BLaER1 treated with 17β-estradiol and CSF1 and Interleukin-3, amounts not matched to agents 10 nM and 100 nM (cell line): ENCODE results near the gene BCR.

Experiments
- H3K27ac ChIP-seq, 11 experiments: shearing (Covaris generic); formaldehyde crosslinking; 2 replicates each; pipeline ENCODE4 v1.8.1; 2022
- H3K27me3 ChIP-seq, 11 experiments: shearing (Covaris generic); formaldehyde crosslinking; 2 replicates each; pipeline ENCODE4 v1.8.1; 2022
- H3K36me3 ChIP-seq, 11 experiments: shearing (Covaris generic); formaldehyde crosslinking; 2 replicates each; pipeline ENCODE4 v1.8.1; 2022
- H3K4me1 ChIP-seq, 10 experiments: shearing (Covaris generic); formaldehyde crosslinking; 2 replicates each; pipeline ENCODE4 v1.8.1; 2022
- H3K4me2 ChIP-seq, 11 experiments: shearing (Covaris generic); formaldehyde crosslinking; 2 replicates each; pipeline ENCODE4 v1.8.1; 2022
- H3K4me3 ChIP-seq, 10 experiments: shearing (Covaris generic); formaldehyde crosslinking; 2 replicates each; pipeline ENCODE4 v1.8.1; 2022
- H3K9ac ChIP-seq, 11 experiments: shearing (Covaris generic); formaldehyde crosslinking; 2 replicates each; pipeline ENCODE4 v1.8.1; 2022
- H3K9me3 ChIP-seq, 11 experiments: shearing (Covaris generic); formaldehyde crosslinking; replicated peaks in 1 of 11; 2 replicates each; pipeline ENCODE4 v1.8.1; 2022
- H4K20me1 ChIP-seq, 11 experiments: shearing (Covaris generic); formaldehyde crosslinking; 2 replicates each; pipeline ENCODE4 v1.8.1; 2022
- Cebpa-rat ChIP-seq, 11 experiments: shearing (Covaris generic); IDR thresholded peaks; 2 replicates each; pipeline ENCODE4 v1.8.1; 2022

Gene BCR

DNA sequence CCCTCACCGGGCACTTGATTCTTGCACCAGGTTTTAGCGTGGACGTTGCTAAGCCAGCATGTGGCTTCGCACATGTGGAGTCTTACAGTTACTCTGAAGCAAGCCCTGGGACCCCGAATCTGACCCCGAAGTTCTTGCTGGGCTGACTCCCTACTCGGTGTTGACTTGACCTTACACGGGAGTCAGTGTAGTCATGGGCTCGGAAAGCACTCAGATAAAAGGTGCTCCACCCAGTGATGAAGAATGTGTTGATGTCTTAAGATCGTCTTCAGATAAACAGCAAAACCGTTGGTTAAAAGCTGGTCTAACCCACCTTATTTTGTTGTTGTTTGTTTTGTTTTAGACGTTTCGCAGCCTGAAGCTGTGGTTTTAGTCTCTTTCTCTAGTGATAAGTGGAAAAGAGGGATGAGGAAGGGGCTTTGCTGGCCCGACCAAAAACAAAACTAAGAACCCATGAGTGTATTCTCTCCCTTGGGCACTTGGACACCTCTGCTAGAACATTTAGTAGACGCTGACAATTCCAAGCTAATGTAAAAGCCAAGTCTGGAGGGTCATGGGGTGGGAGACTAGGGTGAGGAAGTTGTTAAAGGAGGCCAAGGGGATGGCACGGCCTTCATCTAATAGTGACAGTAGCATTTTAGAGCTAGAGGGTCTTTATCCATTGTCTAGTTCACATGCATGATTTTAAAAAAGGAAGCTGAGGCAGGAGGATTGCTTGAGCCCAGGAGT is 69.9 kb downstream of the BCR start:
- H3K36me3 ChIP-seq: peaks cover 15 to 61% (median 28%) of the 10 kb centered on the region in 11 experiments
- H3K27ac ChIP-seq: no peak overlapping the region
- no peaks in the 10 kb centered on the region for H3K9me3 ChIP-seq
- peak overlapping the region in 5 of 11 experiments; percentile 23 to 72 (median 57); a peak in 6 of 22 replicates for H3K4me2 ChIP-seq
- H3K4me1 ChIP-seq: peaks cover 11 to 89% (median 74%) of the 10 kb centered on the region in 10 experiments; a peak in 18 of 20 replicates
- peaks cover 48 to 100% (median 96%) of the 10 kb centered on the region in 11 experiments; a peak in 21 of 22 replicates for H4K20me1 ChIP-seq
- no peak overlapping the region for H3K4me3 ChIP-seq
- H3K9ac ChIP-seq: 0 out of 22 replicates have a peak overlapping the region, but pooled peaks of 1 of the 11 experiments have one; percentile 2
- no peak for TF ChIP-seq Cebpa-rat (IDR thresholded peaks at IDR 0.05)
- no peaks in the 10 kb centered on the region for H3K27me3 ChIP-seq

- H3K36me3 ChIP-seq: peaks cover 15 to 61% (median 34%) of the 10 kb centered on the region in 11 experiments
- H3K27ac ChIP-seq: no peak overlapping the region
- no peaks in the 10 kb centered on the region for H3K9me3 ChIP-seq
- no peak overlapping the region for H3K9ac ChIP-seq
- H3K4me1 ChIP-seq: peaks cover 14 to 87% (median 75%) of the 10 kb centered on the region in 10 experiments; a peak in 19 of 20 replicates
- no peak for TF ChIP-seq Cebpa-rat (IDR thresholded peaks at IDR 0.05)
- peak overlapping the region in 8 of 11 experiments; percentile 16 to 48 (median 41); a peak in 9 of 22 replicates for H3K4me2 ChIP-seq
- H3K4me3 ChIP-seq: no peak overlapping the region
- no peaks in the 10 kb centered on the region for H3K27me3 ChIP-seq
- H4K20me1 ChIP-seq: peaks cover 48 to 100% (median 97%) of the 10 kb centered on the region in 11 experiments; a peak in 21 of 22 replicates
These were observed 70.6 kb downstream of the BCR start for GRCh38 chr22:23250785-23251363.

DNA sequence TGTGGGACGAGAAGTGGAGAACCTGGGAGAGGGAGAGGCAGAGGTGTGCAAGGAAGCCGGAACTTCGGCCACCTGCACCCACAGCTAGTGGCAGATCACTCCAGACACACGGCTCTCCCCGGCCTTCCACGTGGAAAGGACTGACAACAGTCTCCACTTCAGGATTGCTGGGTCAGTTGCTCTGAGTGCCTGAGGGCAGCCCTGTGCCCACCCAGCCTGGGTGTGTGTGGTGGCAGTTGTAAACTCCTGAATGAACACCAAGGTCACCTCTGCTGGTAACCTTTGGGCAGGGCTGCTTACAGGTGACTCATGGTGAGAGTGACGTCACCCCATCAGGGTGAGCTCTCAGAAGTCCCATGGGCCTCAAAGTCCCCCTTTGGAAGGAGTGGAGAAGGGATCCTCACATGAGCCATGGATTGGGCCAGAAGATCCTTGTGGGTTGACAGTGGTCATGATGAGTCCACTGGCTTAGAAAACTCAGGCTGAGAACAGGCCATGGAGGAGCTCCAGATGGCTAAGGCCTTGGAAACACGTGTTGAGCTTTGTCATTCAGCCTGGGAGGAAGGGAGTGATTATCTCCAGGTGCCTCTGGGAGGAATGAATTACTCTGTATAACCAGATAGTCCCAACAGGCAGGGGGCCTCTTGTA is 71.3 kb downstream of the BCR start:
- Histone ChIP-seq H3K27ac (no peak overlapping the region), H3K9ac (no peak overlapping the region), H3K9me3 (no peaks in the 10 kb centered on the region), H3K4me1 (peaks cover 21 to 88% (median 74%) of the 10 kb centered on the region in 10 experiments), H4K20me1 (peaks cover 48 to 100% (median 98%) of the 10 kb centered on the region in 11 experiments; a peak in 21 of 22 replicates), H3K4me2 (peak overlapping the region in 8 of 11 experiments; percentile 18 to 48 (median 41); a peak in 14 of 22 replicates), H3K36me3 (peaks cover 15 to 61% (median 40%) of the 10 kb centered on the region in 11 experiments), H3K4me3 (no peak overlapping the region), H3K27me3 (no peaks in the 10 kb centered on the region)
- TF ChIP-seq Cebpa-rat (IDR thresholded peaks at IDR 0.05): no peak

DNA sequence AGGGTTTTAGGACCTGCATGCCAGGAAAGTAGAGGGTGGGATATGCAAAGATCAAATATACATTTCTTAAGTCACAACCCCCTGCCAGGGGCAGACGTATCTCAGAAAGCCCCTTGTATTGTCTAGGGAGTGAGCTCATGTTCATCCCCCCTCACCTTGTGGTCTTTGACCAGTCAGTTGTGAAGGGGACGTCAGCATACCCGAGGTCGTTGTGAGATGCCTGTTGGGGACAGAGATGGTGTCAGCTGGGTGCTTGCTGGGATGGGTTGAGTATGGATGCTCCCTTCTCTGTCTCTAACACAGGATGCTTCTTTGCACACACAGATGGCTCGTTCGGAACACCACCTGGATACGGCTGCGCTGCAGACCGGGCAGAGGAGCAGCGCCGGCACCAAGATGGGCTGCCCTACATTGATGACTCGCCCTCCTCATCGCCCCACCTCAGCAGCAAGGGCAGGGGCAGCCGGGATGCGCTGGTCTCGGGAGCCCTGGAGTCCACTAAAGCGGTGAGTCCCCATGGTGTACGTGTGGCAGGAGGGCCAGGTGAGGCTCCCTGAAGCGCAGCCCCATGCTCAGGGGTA is 73.3 kb downstream of the BCR start:
- Histone ChIP-seq H3K27me3 (no peaks in the 10 kb centered on the region), H3K36me3 (peaks cover 19 to 75% (median 56%) of the 10 kb centered on the region in 11 experiments)

DNA sequence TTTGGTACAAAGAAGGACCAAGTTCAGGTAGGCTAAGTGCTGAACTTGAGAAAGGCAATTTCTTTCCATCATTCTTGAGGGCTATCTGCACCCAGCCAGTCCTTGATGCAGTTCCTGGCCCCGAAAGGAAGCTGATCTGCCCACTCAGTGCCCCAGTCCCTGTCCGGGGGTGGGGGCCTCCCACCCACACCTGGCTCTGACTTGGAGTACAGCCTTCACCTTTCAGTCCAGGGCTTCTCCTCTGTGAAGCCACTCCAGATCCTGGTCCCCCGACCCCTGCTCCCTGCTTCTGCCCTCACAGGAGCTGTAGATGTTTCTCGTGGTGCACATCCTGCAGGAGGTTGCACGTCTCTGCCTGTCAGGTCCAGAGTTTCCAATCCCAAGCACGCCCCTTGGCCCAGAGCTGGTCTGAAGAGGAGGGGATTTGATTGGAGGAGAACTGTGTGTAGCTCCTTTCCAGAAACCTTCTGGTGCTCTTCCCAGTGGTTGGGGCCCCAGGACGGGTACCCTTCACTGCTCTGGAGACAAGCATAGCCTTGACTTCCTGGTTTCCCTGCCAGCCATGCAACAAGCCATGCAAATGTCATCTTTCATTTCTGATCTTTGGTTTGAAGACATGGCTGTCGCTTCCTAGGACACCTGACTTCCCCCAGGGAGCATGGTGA is 75.3 kb downstream of the BCR start:
- TF ChIP-seq Cebpa-rat (IDR thresholded peaks at IDR 0.05): no peak
- Histone ChIP-seq H3K9me3 (no peaks in the 10 kb centered on the region), H4K20me1 (peaks cover 14 to 100% (median 83%) of the 10 kb centered on the region in 11 experiments; a peak in 21 of 22 replicates), H3K4me1 (peaks cover 24 to 86% (median 68%) of the 10 kb centered on the region in 10 experiments), H3K9ac (0 out of 22 replicates have a peak overlapping the region, but pooled peaks of 1 of the 11 experiments have one; percentile 20), H3K4me3 (no peak overlapping the region), H3K4me2 (peak overlapping the region in 1 of 11 experiments; percentile 66; a peak in 1 of 22 replicates), H3K27me3 (no peaks in the 10 kb centered on the region), H3K27ac (no peak overlapping the region), H3K36me3 (peaks cover 19 to 96% (median 76%) of the 10 kb centered on the region in 11 experiments)

More for the DNA sequence above, 73.3 kb downstream of the BCR start:
- Histone ChIP-seq H3K4me3 (no peak overlapping the region), H3K4me1 (peaks cover 22 to 86% (median 65%) of the 10 kb centered on the region in 10 experiments), H3K27ac (no peak overlapping the region), H3K9me3 (no peaks in the 10 kb centered on the region), H4K20me1 (peaks cover 33 to 100% (median 98%) of the 10 kb centered on the region in 11 experiments; a peak in 21 of 22 replicates), H3K4me2 (peak overlapping the region in 5 of 11 experiments; percentile 22 to 53 (median 41); a peak in 6 of 22 replicates), H3K9ac (no peak overlapping the region)
- no peak for TF ChIP-seq Cebpa-rat (IDR thresholded peaks at IDR 0.05)

DNA sequence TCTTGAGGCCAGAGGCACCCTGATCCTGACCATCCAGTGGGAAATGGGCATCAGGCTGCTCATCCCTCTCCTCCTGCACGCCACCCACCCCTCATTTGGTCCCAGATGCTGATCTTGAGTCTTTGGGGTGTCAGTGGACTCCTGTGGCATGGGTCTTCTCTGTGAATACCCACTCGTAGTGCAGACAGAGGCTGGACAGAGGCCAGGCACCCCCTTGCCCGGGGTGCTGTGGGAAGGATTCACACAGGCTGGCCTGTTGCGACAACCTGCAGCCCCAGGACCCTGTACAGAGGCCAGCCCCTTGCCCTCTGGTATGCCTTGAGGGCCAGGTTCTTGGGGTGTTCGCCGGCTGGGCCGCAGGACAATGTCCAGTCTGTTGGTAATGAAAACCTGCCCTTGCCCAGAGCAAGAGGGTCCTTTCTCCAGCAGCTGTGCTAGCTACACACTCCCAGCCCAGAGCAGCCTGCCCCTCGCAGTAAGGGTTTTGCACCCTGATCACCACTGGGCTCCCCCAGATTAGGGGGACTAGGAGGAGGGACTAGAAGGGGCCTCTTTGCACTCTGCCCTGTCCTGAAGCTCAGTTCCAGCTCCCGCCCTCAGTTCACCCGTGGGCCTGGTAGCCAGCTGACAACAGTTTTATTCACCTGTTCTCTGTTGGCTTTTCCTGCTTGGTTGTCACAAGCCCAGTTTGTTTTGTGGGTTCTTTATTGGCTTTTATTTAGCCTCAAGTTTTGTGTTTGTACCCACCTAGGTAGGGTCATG is 76.0 kb downstream of the BCR start:
- Histone ChIP-seq H3K9ac (peak overlapping the region in 1 of 11 experiments; percentile 20; a peak in 1 of 22 replicates), H3K36me3 (peaks cover 23 to 96% (median 83%) of the 10 kb centered on the region in 11 experiments), H3K27ac (no peak overlapping the region; a peak in 2 of 22 replicates), H4K20me1 (peaks cover 8 to 100% (median 79%) of the 10 kb centered on the region in 11 experiments; a peak in 21 of 22 replicates), H3K4me3 (no peak overlapping the region), H3K4me1 (peaks cover 32 to 86% (median 68%) of the 10 kb centered on the region in 10 experiments), H3K9me3 (no peaks in the 10 kb centered on the region), H3K27me3 (no peaks in the 10 kb centered on the region), H3K4me2 (peak overlapping the region in 4 of 11 experiments; percentile 20 to 66 (median 56); a peak in 7 of 22 replicates)
- TF ChIP-seq Cebpa-rat (IDR thresholded peaks at IDR 0.05): no peak

- TF ChIP-seq Cebpa-rat (IDR thresholded peaks at IDR 0.05): no peak
- peaks cover 0 to 100% (median 71%) of the 10 kb centered on the region in 11 experiments; a peak in 19 of 22 replicates for H4K20me1 ChIP-seq
- no peak overlapping the region; a peak in 1 of 22 replicates for H3K27ac ChIP-seq
- no peak overlapping the region for H3K4me3 ChIP-seq
- no peak overlapping the region for H3K9ac ChIP-seq
- H3K4me1 ChIP-seq: peaks cover 40 to 86% (median 68%) of the 10 kb centered on the region in 10 experiments
- H3K27me3 ChIP-seq: no peaks in the 10 kb centered on the region
- H3K36me3 ChIP-seq: peaks cover 31 to 97% (median 91%) of the 10 kb centered on the region in 11 experiments
- peak overlapping the region in 5 of 11 experiments; percentile 8 to 66 (median 55); a peak in 7 of 22 replicates for H3K4me2 ChIP-seq
- no peaks in the 10 kb centered on the region for H3K9me3 ChIP-seq
These were observed 76.9 kb downstream of the BCR start for GRCh38 chr22:23256986-23257888.
